SK-N-SH treated with all-trans-retinoic acid at 6 μM for 48 hours (cell line): ENCODE measurements around the gene MECR.

Experiments
- ATAC-seq: fragments of 200-7000 bp; cut with Tn5 transposase; 3 replicates; pipeline ENCODE4 v1.9.1; 2020; ENCODE audit warnings: mild to moderate bottlenecking, moderate library complexity
- BACH2 ChIP-seq: fragments of 250-450 bp; sonication (Bioruptor Pico); IDR thresholded peaks from 2 replicates; pipeline ENCODE4 v1.9.0; 2021; ENCODE audit warnings: mild to moderate bottlenecking, borderline replicate concordance
- ESRRG ChIP-seq: fragments of 250-450 bp; sonication (Bioruptor Pico); IDR thresholded peaks from 2 replicates; pipeline ENCODE4 v1.6.1; 2021; ENCODE audit warnings: mild to moderate bottlenecking
- GLIS3 ChIP-seq: fragments of 250-450 bp; sonication (Bioruptor Pico); IDR thresholded peaks from 2 replicates; pipeline ENCODE4 v1.5.0; 2020; ENCODE audit warnings: mild to moderate bottlenecking, moderate library complexity
- ISL1 ChIP-seq: fragments of 250-450 bp; sonication (Bioruptor Pico); IDR thresholded peaks from 2 replicates; pipeline ENCODE4 v2.1.2; 2022; ENCODE audit warnings: mild to moderate bottlenecking, moderate library complexity
- PPARA ChIP-seq: fragments of 250-450 bp; sonication (Bioruptor Pico); IDR thresholded peaks from 2 replicates; pipeline ENCODE4 v1.5.0; 2020; ENCODE audit warnings: mild to moderate bottlenecking, borderline replicate concordance
- RARB ChIP-seq: fragments of 250-450 bp; sonication (Bioruptor Pico); IDR thresholded peaks from 2 replicates; pipeline ENCODE4 v1.8.0; 2021; ENCODE audit warnings: mild to moderate bottlenecking, moderate library complexity
- SNAI2 ChIP-seq: fragments of 250-450 bp; sonication (Bioruptor Pico); IDR thresholded peaks from 2 replicates; pipeline ENCODE4 v1.5.0; 2020; ENCODE audit warnings: mild to moderate bottlenecking, moderate library complexity
- TCF4 ChIP-seq: fragments of 250-450 bp; sonication (Bioruptor Pico); IDR thresholded peaks from 2 replicates; pipeline ENCODE4 v1.8.0; 2021; ENCODE audit warnings: mild to moderate bottlenecking, moderate library complexity, borderline replicate concordance
- TOX ChIP-seq: fragments of 250-450 bp; sonication (Bioruptor Pico); IDR thresholded peaks from 2 replicates; pipeline ENCODE4 v1.8.0; 2021; ENCODE audit warnings: mild to moderate bottlenecking, moderate library complexity, borderline replicate concordance
- ZFP3 ChIP-seq: fragments of 250-450 bp; sonication (Bioruptor Pico); IDR thresholded peaks from 2 replicates; pipeline ENCODE4 v1.5.0; 2020; ENCODE audit warnings: mild to moderate bottlenecking, moderate library complexity
- ZFP30 ChIP-seq: fragments of 450-650 bp; formaldehyde crosslinking; IDR thresholded peaks from 2 replicates; pipeline ENCODE4 v1.5.0; 2022; ENCODE audit warnings: mild to moderate bottlenecking, moderate library complexity
- ZNF565 ChIP-seq: fragments of 450-650 bp; formaldehyde crosslinking; conservative IDR thresholded peaks from 2 replicates; pipeline ENCODE4 v1.5.0; 2020; ENCODE audit warnings: low read depth, mild to moderate bottlenecking, moderate library complexity
- ZNF70 ChIP-seq: fragments of 450-650 bp; formaldehyde crosslinking; IDR thresholded peaks from 2 replicates; pipeline ENCODE4 v1.5.0; 2020; ENCODE audit warnings: mild to moderate bottlenecking, moderate library complexity
- ZNF8 ChIP-seq: fragments of 450-650 bp; formaldehyde crosslinking; IDR thresholded peaks from 2 replicates; pipeline ENCODE4 v1.5.0; 2020; ENCODE audit warnings: mild to moderate bottlenecking, moderate library complexity
- TF ChIP-seq, protein P1 (sequence below): fragments of 250-450 bp; sonication (Bioruptor Pico); IDR thresholded peaks from 2 replicates; pipeline ENCODE4 v1.8.0; 2020; ENCODE audit warnings: mild to moderate bottlenecking, moderate library complexity, borderline replicate concordance
- TF ChIP-seq, protein P2 (sequence below): fragments of 250-450 bp; sonication (Bioruptor Pico); IDR thresholded peaks from 2 replicates; pipeline ENCODE4 v1.5.1; 2021; ENCODE audit warnings: mild to moderate bottlenecking, moderate library complexity
- TF ChIP-seq, protein P3 (sequence below): fragments of 250-450 bp; sonication (Bioruptor Pico); IDR thresholded peaks from 2 replicates; pipeline ENCODE4 v1.5.1; 2020; ENCODE audit warnings: low read depth, mild to moderate bottlenecking, moderate library complexity
- TF ChIP-seq, protein P4 (sequence below): fragments of 250-450 bp; sonication (Bioruptor Pico); IDR thresholded peaks from 2 replicates; pipeline ENCODE4 v1.5.0; 2020; ENCODE audit warnings: mild to moderate bottlenecking, moderate library complexity
- TF ChIP-seq, protein P5 (sequence below): fragments of 250-450 bp; sonication (Bioruptor Pico); IDR thresholded peaks from 2 replicates; pipeline ENCODE4 v1.8.0; 2021; ENCODE audit warnings: low read depth, mild to moderate bottlenecking, moderate library complexity, borderline replicate concordance

MECR gene

DNA sequence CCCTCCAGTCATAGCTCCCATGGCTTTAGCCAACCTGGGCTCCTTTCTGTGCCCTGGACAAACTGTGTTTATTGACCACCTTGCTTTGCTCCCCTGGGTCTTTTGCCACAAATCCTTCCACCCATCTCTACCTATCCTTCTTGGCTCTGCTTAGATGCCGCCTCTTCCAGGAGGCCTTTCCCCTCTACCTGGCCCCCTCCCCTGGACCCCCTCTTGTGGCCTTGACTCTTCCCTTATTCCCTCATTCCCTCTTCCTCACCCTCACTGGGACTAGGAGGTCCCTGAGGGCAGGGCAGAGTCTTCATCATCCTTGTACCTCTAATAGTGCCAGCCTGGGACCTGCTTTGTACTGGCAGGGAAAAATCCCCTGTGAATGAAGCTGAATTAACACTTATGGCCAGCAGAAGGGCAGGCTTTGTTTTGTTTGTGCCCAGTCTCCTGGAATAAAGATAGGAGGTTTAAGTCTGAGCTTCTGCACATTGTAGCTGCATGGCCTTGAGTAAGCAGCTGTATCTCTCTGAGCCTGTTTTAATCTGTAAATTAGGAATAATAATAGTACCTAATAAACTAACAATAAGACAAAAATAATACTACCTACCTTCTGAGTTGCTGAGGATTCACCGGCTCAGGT lies 19.3 kb upstream of the MECR start (continued):
- TF ChIP-seq, protein P1, sequence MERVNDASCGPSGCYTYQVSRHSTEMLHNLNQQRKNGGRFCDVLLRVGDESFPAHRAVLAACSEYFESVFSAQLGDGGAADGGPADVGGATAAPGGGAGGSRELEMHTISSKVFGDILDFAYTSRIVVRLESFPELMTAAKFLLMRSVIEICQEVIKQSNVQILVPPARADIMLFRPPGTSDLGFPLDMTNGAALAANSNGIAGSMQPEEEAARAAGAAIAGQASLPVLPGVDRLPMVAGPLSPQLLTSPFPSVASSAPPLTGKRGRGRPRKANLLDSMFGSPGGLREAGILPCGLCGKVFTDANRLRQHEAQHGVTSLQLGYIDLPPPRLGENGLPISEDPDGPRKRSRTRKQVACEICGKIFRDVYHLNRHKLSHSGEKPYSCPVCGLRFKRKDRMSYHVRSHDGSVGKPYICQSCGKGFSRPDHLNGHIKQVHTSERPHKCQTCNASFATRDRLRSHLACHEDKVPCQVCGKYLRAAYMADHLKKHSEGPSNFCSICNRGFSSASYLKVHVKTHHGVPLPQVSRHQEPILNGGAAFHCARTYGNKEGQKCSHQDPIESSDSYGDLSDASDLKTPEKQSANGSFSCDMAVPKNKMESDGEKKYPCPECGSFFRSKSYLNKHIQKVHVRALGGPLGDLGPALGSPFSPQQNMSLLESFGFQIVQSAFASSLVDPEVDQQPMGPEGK (CRISPR knock-in tag), result no peak
- no peak for TF ChIP-seq PPARA (CRISPR knock-in tag)

DNA sequence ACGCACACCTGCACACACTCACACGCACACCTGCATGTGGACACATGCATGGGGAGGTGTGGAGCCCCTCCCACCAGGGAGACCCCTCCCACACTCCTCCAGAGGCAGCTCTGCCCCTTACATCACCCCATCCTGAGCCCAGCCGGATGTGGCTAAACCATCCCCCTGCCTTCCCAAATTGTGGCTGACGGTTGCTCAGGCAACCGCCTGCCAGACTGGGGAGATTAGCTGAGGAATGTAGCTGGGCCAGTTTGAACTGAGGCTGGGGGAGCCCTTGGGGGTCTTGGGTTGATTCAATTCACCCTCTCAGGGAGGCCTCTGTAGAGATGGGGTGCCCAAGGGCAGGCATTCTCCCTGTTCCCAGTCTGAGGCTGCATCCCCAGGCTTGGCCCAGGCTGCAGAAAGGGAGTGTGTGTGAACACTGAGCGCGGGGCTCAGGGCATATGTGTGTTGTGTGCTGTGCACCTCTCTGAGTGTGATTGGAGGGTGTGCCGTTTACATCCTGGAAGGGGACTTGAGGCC lies 18.5 kb upstream of the MECR start:
- no peak for ATAC-seq
- TF ChIP-seq, protein P2, sequence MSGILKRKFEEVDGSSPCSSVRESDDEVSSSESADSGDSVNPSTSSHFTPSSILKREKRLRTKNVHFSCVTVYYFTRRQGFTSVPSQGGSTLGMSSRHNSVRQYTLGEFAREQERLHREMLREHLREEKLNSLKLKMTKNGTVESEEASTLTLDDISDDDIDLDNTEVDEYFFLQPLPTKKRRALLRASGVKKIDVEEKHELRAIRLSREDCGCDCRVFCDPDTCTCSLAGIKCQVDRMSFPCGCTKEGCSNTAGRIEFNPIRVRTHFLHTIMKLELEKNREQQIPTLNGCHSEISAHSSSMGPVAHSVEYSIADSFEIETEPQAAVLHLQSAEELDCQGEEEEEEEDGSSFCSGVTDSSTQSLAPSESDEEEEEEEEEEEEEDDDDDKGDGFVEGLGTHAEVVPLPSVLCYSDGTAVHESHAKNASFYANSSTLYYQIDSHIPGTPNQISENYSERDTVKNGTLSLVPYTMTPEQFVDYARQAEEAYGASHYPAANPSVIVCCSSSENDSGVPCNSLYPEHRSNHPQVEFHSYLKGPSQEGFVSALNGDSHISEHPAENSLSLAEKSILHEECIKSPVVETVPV (CRISPR knock-in tag), result no peak
- TF ChIP-seq ZNF565 (CRISPR knock-in tag) (no peak), ISL1 (CRISPR knock-in tag) (no peak), ESRRG (CRISPR knock-in tag) (no peak), ZNF70 (no peak), TOX (CRISPR knock-in tag) (no peak)

DNA sequence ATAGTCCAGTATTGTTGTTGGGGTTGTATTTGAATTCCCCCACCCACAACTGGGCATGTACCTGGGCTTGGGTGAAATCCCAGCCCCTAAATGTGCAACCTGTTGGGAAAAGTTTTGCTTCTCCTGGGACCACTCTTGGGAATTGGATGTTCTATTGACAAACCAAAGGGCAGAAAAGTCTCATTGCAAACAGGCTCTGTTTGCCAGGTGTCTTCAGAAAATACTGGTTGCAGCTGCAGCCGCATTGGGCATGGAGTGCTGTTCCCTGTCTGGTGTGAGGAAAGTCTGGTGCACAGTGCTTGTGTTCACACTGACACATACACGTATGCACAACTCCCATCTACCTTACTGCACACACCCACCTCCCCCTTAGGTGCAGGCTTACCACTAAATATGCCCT lies 17.7 kb upstream of the MECR start:
- no peak for ATAC-seq
- TF ChIP-seq, protein P3, sequence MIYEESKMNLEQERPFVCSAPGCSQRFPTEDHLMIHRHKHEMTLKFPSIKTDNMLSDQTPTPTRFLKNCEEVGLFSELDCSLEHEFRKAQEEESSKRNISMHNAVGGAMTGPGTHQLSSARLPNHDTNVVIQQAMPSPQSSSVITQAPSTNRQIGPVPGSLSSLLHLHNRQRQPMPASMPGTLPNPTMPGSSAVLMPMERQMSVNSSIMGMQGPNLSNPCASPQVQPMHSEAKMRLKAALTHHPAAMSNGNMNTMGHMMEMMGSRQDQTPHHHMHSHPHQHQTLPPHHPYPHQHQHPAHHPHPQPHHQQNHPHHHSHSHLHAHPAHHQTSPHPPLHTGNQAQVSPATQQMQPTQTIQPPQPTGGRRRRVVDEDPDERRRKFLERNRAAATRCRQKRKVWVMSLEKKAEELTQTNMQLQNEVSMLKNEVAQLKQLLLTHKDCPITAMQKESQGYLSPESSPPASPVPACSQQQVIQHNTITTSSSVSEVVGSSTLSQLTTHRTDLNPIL (CRISPR knock-in tag), result no peak
- TF ChIP-seq ZNF8 (no peak), BACH2 (CRISPR knock-in tag) (no peak), ZFP3 (CRISPR knock-in tag) (no peak), GLIS3 (no peak), SNAI2 (CRISPR knock-in tag) (no peak), ZFP30 (CRISPR knock-in tag) (no peak), PPARA (CRISPR knock-in tag) (no peak), TOX (CRISPR knock-in tag) (no peak)
- TF ChIP-seq, protein P2 (CRISPR knock-in tag), result no peak

DNA sequence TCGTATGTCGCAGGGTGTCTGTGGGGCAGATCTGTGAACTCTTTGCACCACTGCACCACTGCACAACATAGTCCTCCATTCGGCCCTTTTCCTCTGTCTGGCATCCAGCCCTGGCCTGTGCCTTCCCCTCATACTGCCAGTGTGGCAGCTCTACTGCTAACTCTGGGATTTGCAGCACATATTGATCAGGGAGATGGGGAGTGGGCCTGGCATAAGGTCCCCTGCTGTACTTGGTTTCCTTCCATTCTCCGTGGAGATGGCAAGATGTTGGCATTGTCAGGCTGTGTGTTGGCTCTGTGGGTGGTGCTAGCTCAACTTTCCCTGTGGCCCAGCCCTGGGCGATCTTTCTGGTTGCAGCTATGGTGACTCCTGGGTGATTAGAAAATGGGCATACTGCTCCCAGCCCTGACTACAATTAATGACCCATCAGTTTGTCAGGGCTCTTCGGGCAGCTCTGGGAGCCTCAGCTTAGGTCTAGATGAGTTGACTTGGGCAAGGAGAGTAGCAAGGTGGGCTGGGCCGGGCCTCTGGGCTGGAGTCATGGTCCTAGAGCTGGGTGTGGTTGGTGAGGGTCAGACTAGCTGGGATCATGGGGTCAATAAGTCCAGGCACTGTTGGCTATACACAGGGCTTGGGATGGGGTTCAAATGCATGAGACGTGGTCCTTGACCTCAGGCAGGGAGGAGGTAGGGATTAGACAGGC lies 17.0 kb upstream of the MECR start:
- TF ChIP-seq ZNF8 (no peak), TCF4 (CRISPR knock-in tag) (no peak), ZNF565 (CRISPR knock-in tag) (no peak), BACH2 (CRISPR knock-in tag) (no peak), ESRRG (CRISPR knock-in tag) (no peak), ISL1 (CRISPR knock-in tag) (no peak), TOX (CRISPR knock-in tag) (no peak), RARB (no peak), SNAI2 (CRISPR knock-in tag) (no peak)
- TF ChIP-seq, protein P4, sequence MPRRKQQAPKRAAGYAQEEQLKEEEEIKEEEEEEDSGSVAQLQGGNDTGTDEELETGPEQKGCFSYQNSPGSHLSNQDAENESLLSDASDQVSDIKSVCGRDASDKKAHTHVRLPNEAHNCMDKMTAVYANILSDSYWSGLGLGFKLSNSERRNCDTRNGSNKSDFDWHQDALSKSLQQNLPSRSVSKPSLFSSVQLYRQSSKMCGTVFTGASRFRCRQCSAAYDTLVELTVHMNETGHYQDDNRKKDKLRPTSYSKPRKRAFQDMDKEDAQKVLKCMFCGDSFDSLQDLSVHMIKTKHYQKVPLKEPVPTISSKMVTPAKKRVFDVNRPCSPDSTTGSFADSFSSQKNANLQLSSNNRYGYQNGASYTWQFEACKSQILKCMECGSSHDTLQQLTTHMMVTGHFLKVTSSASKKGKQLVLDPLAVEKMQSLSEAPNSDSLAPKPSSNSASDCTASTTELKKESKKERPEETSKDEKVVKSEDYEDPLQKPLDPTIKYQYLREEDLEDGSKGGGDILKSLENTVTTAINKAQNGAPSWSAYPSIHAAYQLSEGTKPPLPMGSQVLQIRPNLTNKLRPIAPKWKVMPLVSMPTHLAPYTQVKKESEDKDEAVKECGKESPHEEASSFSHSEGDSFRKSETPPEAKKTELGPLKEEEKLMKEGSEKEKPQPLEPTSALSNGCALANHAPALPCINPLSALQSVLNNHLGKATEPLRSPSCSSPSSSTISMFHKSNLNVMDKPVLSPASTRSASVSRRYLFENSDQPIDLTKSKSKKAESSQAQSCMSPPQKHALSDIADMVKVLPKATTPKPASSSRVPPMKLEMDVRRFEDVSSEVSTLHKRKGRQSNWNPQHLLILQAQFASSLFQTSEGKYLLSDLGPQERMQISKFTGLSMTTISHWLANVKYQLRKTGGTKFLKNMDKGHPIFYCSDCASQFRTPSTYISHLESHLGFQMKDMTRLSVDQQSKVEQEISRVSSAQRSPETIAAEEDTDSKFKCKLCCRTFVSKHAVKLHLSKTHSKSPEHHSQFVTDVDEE (CRISPR knock-in tag), result no peak
- TF ChIP-seq, protein P5, sequence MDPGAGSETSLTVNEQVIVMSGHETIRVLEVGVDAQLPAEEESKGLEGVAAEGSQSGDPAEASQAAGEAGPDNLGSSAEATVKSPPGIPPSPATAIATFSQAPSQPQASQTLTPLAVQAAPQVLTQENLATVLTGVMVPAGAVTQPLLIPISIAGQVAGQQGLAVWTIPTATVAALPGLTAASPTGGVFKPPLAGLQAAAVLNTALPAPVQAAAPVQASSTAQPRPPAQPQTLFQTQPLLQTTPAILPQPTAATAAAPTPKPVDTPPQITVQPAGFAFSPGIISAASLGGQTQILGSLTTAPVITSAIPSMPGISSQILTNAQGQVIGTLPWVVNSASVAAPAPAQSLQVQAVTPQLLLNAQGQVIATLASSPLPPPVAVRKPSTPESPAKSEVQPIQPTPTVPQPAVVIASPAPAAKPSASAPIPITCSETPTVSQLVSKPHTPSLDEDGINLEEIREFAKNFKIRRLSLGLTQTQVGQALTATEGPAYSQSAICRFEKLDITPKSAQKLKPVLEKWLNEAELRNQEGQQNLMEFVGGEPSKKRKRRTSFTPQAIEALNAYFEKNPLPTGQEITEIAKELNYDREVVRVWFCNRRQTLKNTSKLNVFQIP, result no peak
- TF ChIP-seq, protein P2 (CRISPR knock-in tag), result no peak
- TF ChIP-seq, protein P3 (CRISPR knock-in tag), result no peak
- ATAC-seq, result no peak
